BJ (cell line): ENCODE data around the gene FMN1. TPM values are rescaled to one million over a fixed set of nuclear protein-coding genes. Genes with fewer than 3 reads are reported as not detected.

ENCODE experiments used
- CTCF ChIA-PET: fragments of 350-600 bp; formaldehyde crosslinking; extraction: SDS; loops from one replicate; lab custom pipeline; 2021; ENCODE audit warnings: antibody characterized with exemption, inconsistent platforms; lab: Yijun Ruan, JAX
- POLR2A ChIA-PET: fragments of 300-600 bp; sonication (Branson Sonifier 250); formaldehyde crosslinking; extraction: SDS; loops from one replicate; lab custom pipeline; 2021; ENCODE audit warnings: antibody characterized with exemption; lab: Charles Lee
- DNase-seq: peaks from one replicate; pipeline ENCODE4 v3.0.0-alpha.2; 2011; ENCODE audit warnings: low read depth
- H3K27me3 ChIP-seq: 2 replicates; pipeline ENCODE4 v1.6.0; 2011; ENCODE audit warnings: low read length; ENCODE audit not compliant: control insufficient read depth, insufficient read depth
- H3K36me3 ChIP-seq: 2 replicates; pipeline ENCODE4 v1.5.1; 2011; ENCODE audit warnings: low read length; ENCODE audit not compliant: control insufficient read depth, insufficient read depth
- H3K4me3 ChIP-seq: 2 replicates; pipeline ENCODE4 v1.5.1; 2011; ENCODE audit warnings: low read depth, mild to moderate bottlenecking, control low read depth, low read length
- CTCF ChIP-seq: IDR thresholded peaks from 2 replicates; pipeline ENCODE4 v1.5.1; 2011; ENCODE audit warnings: low read depth, mild to moderate bottlenecking, control low read depth, inconsistent platforms, low read length, moderate library complexity; ENCODE audit not compliant: insufficient read depth
- polyA plus RNA-seq: library from polyadenylated mRNA; depleted of rRNA; stranded (reverse); fragments of >200 nt; gene quantifications from 2 replicates; pipeline ENCODE4 v1.2.3, GENCODE V29; 2011

Gene FMN1
- polyA plus RNA-seq, 1 experiment = 2.6 TPM

- Histone ChIP-seq H3K27me3 (no peaks in the 10 kb centered on the region), H3K36me3 (no peaks in the 10 kb centered on the region), H3K4me3 (no peak overlapping the region)
- TF ChIP-seq CTCF = no peak
- CTCF ChIA-PET = interaction anchor here (1.5 to 1.9 kb wide), 2 partner anchors 10 to 69 kb away, joined by 3 to 6 read pairs; no protein-coding TSS in a partner anchor
- DNase-seq = no peak
- POLR2A ChIA-PET = interaction anchor here (0.5 to 1.0 kb wide), 4 partner anchors 37 to 73 kb away, joined by 3 to 21 read pairs (median 9); no protein-coding TSS in a partner anchor
These were observed 308.1 kb downstream of the FMN1 start for GRCh38 chr15:32886459-32886858.

GRCh38 chr15:32885713-32886112 lies 308.8 kb downstream of the FMN1 start:
- H3K27me3 ChIP-seq = no peaks in the 10 kb centered on the region
- no peak for DNase-seq
- no peak overlapping the region for H3K4me3 ChIP-seq
- CTCF ChIA-PET = interaction anchor here (1.0 to 1.5 kb wide), 3 partner anchors 10 to 70 kb away, joined by 3 to 6 read pairs (median 4); no protein-coding TSS in a partner anchor
- TF ChIP-seq CTCF = no peak
- POLR2A ChIA-PET = no interaction called here
- no peaks in the 10 kb centered on the region for H3K36me3 ChIP-seq

GRCh38 chr15:32884146-32884545 lies 310.4 kb downstream of the FMN1 start:
- TF ChIP-seq CTCF = no peak
- POLR2A ChIA-PET = no interaction called here
- no peak for DNase-seq
- CTCF ChIA-PET = interaction anchor here (1.1 kb wide), 1 partner anchor 110 kb away, joined by 3 read pairs; no protein-coding TSS in a partner anchor
- Histone ChIP-seq H3K27me3 (no peaks in the 10 kb centered on the region), H3K4me3 (no peak overlapping the region), H3K36me3 (no peaks in the 10 kb centered on the region)

GRCh38 chr15:32882955-32883354 lies 311.6 kb downstream of the FMN1 start:
- DNase-seq = no peak
- POLR2A ChIA-PET = no interaction called here
- TF ChIP-seq CTCF = no peak
- CTCF ChIA-PET = interaction anchor here (1.0 to 1.4 kb wide), 2 partner anchors 73 to 214 kb away, joined by 3 read pairs; no protein-coding TSS in a partner anchor
- Histone ChIP-seq H3K27me3 (no peaks in the 10 kb centered on the region), H3K36me3 (no peaks in the 10 kb centered on the region), H3K4me3 (no peak overlapping the region)

- DNase-seq = no peak
- H3K36me3 ChIP-seq = no peaks in the 10 kb centered on the region
- TF ChIP-seq CTCF = no peak
- no peak overlapping the region for H3K4me3 ChIP-seq
- H3K27me3 ChIP-seq = no peaks in the 10 kb centered on the region
- ChIA-PET POLR2A (no interaction called here), CTCF (no interaction called here)
These were observed 313.0 kb downstream of the FMN1 start for GRCh38 chr15:32881528-32881927.
